ENCODE data around the gene CES1. TPM values are rescaled to one million over a fixed set of nuclear protein-coding genes. Genes with fewer than 3 reads are reported as not detected.
"Not testable (repeated sequence)": the region's sequence is repeated elsewhere in the genome, so short reads cannot be mapped to it uniquely, and the experiment has no call there.

CES1 gene
- total RNA-seq, 1 experiment from 2014 or later: 1.5 TPM

DNA sequence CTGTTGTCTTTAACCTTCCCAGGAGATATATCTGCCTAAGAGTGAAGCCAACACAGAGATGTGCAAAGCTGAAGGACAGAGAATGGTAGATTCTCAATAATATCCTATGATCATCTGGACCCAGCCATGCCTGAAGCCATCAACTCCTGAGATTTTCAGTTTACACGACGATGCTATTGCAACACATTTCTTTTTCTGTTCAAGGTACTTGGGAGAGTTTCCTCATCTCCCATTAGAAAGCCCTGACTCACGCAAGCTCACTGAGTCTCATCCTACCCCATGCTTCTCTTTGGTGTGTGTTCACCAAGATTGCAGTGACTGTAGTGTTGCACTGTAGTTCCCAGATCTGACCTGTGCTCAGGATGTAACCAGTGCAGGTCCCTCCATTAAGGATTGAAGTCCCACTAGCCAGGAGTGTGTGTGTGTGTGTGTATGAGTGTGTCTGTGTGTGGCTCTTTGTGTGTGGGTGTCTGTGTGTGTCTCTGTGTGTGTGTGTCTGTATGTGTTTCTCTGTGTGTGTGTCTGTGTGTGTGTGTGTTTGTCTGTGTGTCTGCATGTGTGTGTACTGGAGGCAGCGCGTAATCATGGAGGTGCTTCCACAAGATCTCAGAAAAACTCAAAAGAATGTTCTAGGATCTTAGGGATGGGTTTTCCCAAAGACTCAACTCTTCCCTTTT lies 15.5 kb downstream of the CES1 start:
- peaks cover 7% of the 10 kb centered on the region; the same call in 1 of the 2 replicates for H3K9me3 Mint-ChIP-seq
- TF ChIP-seq CBFB (CRISPR knock-in tag; IDR thresholded peaks at IDR 0.05; ENCODE audit: low read depth): no peak
- TF ChIP-seq, protein P1, sequence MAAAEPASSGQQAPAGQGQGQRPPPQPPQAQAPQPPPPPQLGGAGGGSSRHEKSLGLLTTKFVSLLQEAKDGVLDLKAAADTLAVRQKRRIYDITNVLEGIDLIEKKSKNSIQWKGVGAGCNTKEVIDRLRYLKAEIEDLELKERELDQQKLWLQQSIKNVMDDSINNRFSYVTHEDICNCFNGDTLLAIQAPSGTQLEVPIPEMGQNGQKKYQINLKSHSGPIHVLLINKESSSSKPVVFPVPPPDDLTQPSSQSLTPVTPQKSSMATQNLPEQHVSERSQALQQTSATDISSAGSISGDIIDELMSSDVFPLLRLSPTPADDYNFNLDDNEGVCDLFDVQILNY (CRISPR knock-in tag; IDR thresholded peaks at IDR 0.05): no peak
- no peak for TF ChIP-seq ZNF232 (CRISPR knock-in tag; IDR thresholded peaks at IDR 0.05)
- TF ChIP-seq MXD4 (CRISPR knock-in tag; IDR thresholded peaks at IDR 0.05; ENCODE audit: borderline replicate concordance): no peak
- TF ChIP-seq, protein P2, sequence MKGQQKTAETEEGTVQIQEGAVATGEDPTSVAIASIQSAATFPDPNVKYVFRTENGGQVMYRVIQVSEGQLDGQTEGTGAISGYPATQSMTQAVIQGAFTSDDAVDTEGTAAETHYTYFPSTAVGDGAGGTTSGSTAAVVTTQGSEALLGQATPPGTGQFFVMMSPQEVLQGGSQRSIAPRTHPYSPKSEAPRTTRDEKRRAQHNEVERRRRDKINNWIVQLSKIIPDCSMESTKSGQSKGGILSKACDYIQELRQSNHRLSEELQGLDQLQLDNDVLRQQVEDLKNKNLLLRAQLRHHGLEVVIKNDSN (CRISPR knock-in tag; IDR thresholded peaks at IDR 0.05): no peak
- TF ChIP-seq, protein P3, sequence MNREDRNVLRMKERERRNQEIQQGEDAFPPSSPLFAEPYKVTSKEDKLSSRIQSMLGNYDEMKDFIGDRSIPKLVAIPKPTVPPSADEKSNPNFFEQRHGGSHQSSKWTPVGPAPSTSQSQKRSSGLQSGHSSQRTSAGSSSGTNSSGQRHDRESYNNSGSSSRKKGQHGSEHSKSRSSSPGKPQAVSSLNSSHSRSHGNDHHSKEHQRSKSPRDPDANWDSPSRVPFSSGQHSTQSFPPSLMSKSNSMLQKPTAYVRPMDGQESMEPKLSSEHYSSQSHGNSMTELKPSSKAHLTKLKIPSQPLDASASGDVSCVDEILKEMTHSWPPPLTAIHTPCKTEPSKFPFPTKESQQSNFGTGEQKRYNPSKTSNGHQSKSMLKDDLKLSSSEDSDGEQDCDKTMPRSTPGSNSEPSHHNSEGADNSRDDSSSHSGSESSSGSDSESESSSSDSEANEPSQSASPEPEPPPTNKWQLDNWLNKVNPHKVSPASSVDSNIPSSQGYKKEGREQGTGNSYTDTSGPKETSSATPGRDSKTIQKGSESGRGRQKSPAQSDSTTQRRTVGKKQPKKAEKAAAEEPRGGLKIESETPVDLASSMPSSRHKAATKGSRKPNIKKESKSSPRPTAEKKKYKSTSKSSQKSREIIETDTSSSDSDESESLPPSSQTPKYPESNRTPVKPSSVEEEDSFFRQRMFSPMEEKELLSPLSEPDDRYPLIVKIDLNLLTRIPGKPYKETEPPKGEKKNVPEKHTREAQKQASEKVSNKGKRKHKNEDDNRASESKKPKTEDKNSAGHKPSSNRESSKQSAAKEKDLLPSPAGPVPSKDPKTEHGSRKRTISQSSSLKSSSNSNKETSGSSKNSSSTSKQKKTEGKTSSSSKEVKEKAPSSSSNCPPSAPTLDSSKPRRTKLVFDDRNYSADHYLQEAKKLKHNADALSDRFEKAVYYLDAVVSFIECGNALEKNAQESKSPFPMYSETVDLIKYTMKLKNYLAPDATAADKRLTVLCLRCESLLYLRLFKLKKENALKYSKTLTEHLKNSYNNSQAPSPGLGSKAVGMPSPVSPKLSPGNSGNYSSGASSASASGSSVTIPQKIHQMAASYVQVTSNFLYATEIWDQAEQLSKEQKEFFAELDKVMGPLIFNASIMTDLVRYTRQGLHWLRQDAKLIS (CRISPR knock-in tag; IDR thresholded peaks at IDR 0.05; ENCODE audit: borderline replicate concordance): no peak
- TF ChIP-seq GABPB1 (CRISPR knock-in tag; IDR thresholded peaks at IDR 0.05): no peak
- TF ChIP-seq ZBTB21 (CRISPR knock-in tag; IDR thresholded peaks at IDR 0.05; ENCODE audit: borderline replicate concordance): no peak
- TF ChIP-seq TP53 (CRISPR knock-in tag; IDR thresholded peaks at IDR 0.05): no peak
- TF ChIP-seq, protein P4, sequence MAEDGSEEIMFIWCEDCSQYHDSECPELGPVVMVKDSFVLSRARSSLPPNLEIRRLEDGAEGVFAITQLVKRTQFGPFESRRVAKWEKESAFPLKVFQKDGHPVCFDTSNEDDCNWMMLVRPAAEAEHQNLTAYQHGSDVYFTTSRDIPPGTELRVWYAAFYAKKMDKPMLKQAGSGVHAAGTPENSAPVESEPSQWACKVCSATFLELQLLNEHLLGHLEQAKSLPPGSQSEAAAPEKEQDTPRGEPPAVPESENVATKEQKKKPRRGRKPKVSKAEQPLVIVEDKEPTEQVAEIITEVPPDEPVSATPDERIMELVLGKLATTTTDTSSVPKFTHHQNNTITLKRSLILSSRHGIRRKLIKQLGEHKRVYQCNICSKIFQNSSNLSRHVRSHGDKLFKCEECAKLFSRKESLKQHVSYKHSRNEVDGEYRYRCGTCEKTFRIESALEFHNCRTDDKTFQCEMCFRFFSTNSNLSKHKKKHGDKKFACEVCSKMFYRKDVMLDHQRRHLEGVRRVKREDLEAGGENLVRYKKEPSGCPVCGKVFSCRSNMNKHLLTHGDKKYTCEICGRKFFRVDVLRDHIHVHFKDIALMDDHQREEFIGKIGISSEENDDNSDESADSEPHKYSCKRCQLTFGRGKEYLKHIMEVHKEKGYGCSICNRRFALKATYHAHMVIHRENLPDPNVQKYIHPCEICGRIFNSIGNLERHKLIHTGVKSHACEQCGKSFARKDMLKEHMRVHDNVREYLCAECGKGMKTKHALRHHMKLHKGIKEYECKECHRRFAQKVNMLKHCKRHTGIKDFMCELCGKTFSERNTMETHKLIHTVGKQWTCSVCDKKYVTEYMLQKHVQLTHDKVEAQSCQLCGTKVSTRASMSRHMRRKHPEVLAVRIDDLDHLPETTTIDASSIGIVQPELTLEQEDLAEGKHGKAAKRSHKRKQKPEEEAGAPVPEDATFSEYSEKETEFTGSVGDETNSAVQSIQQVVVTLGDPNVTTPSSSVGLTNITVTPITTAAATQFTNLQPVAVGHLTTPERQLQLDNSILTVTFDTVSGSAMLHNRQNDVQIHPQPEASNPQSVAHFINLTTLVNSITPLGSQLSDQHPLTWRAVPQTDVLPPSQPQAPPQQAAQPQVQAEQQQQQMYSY (CRISPR knock-in tag; IDR thresholded peaks at IDR 0.05): no peak
- TF ChIP-seq RORB (CRISPR knock-in tag; IDR thresholded peaks at IDR 0.05): no peak
- TF ChIP-seq, protein P5, sequence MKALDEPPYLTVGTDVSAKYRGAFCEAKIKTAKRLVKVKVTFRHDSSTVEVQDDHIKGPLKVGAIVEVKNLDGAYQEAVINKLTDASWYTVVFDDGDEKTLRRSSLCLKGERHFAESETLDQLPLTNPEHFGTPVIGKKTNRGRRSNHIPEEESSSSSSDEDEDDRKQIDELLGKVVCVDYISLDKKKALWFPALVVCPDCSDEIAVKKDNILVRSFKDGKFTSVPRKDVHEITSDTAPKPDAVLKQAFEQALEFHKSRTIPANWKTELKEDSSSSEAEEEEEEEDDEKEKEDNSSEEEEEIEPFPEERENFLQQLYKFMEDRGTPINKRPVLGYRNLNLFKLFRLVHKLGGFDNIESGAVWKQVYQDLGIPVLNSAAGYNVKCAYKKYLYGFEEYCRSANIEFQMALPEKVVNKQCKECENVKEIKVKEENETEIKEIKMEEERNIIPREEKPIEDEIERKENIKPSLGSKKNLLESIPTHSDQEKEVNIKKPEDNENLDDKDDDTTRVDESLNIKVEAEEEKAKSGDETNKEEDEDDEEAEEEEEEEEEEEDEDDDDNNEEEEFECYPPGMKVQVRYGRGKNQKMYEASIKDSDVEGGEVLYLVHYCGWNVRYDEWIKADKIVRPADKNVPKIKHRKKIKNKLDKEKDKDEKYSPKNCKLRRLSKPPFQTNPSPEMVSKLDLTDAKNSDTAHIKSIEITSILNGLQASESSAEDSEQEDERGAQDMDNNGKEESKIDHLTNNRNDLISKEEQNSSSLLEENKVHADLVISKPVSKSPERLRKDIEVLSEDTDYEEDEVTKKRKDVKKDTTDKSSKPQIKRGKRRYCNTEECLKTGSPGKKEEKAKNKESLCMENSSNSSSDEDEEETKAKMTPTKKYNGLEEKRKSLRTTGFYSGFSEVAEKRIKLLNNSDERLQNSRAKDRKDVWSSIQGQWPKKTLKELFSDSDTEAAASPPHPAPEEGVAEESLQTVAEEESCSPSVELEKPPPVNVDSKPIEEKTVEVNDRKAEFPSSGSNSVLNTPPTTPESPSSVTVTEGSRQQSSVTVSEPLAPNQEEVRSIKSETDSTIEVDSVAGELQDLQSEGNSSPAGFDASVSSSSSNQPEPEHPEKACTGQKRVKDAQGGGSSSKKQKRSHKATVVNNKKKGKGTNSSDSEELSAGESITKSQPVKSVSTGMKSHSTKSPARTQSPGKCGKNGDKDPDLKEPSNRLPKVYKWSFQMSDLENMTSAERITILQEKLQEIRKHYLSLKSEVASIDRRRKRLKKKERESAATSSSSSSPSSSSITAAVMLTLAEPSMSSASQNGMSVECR (CRISPR knock-in tag; IDR thresholded peaks at IDR 0.05; ENCODE audit: borderline replicate concordance): no peak
- TF ChIP-seq ZNF423 (CRISPR knock-in tag; IDR thresholded peaks at IDR 0.05): no peak
- TF ChIP-seq, protein P6, sequence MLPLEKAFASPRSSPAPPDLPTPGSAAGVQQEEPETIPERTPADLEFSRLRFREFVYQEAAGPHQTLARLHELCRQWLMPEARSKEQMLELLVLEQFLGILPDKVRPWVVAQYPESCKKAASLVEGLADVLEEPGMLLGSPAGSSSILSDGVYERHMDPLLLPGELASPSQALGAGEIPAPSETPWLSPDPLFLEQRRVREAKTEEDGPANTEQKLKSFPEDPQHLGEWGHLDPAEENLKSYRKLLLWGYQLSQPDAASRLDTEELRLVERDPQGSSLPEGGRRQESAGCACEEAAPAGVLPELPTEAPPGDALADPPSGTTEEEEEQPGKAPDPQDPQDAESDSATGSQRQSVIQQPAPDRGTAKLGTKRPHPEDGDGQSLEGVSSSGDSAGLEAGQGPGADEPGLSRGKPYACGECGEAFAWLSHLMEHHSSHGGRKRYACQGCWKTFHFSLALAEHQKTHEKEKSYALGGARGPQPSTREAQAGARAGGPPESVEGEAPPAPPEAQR (CRISPR knock-in tag; IDR thresholded peaks at IDR 0.05): no peak
- no peak for TF ChIP-seq FOXP1 (CRISPR knock-in tag; IDR thresholded peaks at IDR 0.05; ENCODE audit: borderline replicate concordance)
- POLR2A ChIA-PET: no interaction called here
- CTCF ChIA-PET: no interaction called here
- peaks cover 13% of the 10 kb centered on the region for H3K27me3 Mint-ChIP-seq (ENCODE audit: low read depth)
- no peaks in the 10 kb centered on the region for H3K4me1 Mint-ChIP-seq
- H3K27ac Mint-ChIP-seq: no peak overlapping the region
- ATAC-seq: no peak
- no peak for DNase-seq (ENCODE audit: low spot score)
- H3K4me3 Mint-ChIP-seq: no peak overlapping the region
- H3K36me3 Mint-ChIP-seq: no peaks in the 10 kb centered on the region

DNA sequence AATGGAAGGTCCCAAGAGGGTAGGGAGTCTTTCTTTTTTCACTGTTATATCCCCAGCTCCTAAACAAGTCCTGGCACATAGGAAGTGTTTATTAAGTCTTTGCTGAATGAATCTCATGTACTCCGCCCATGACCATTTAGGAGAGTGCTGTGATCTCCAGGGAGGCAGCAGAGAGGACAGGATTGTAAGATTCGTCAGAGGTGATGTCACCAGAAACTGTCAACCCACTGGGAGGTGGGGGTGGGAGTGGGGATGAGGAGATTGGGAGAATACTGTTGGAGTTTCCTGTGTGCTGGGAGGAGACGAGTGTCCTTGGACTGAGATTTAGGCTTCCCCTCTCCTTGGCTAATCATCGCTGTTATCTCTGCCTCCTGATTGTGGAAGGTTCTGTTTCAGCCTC lies 16.7 kb downstream of the CES1 start:
- H3K27ac Mint-ChIP-seq; H3K9me3 Mint-ChIP-seq; POLR2A ChIA-PET; H3K4me3 Mint-ChIP-seq; H3K36me3 Mint-ChIP-seq; H3K4me1 Mint-ChIP-seq; DNase-seq (ENCODE audit: low spot score); CTCF ChIA-PET; ATAC-seq: not testable (repeated sequence)
- peaks cover 17% of the 10 kb centered on the region for H3K27me3 Mint-ChIP-seq (ENCODE audit: low read depth)
